DOHH2 (cell line): ENCODE data around the gene USP48.

Experiments
- H3F3A ChIP-seq: fragments of 200-600 bp; sonication (generic), shearing (Covaris generic); 2 replicates; pipeline ENCODE4 v1.6.0; 2016; ENCODE audit warnings: antibody characterized with exemption, mild to moderate bottlenecking; ENCODE audit not compliant: control insufficient read depth, insufficient read depth
- H3K27ac ChIP-seq: fragments of 200-600 bp; sonication (generic); 2 replicates; pipeline ENCODE4 v1.5.1; 2014; ENCODE audit warnings: low read depth, mild to moderate bottlenecking, low read length, moderate library complexity
- H3K27me3 ChIP-seq: fragments of 200-600 bp; sonication (generic); 2 replicates; pipeline ENCODE4 v1.6.1; 2014; ENCODE audit warnings: mild to moderate bottlenecking, low read length, mixed read lengths; ENCODE audit not compliant: control insufficient read depth
- H3K36me3 ChIP-seq: fragments of 200-600 bp; sonication (generic); 2 replicates; pipeline ENCODE4 v1.6.1; 2014; ENCODE audit warnings: mild to moderate bottlenecking, low read length, moderate library complexity, mixed read lengths; ENCODE audit not compliant: control insufficient read depth
- H3K4me1 ChIP-seq: fragments of 200-600 bp; sonication (generic); 2 replicates; pipeline ENCODE4 v1.6.1; 2014; ENCODE audit warnings: mild to moderate bottlenecking, low read length, mixed read lengths; ENCODE audit not compliant: control insufficient read depth
- H3K4me2 ChIP-seq: fragments of 200-600 bp; sonication (generic); 2 replicates; pipeline ENCODE4 v1.6.0; 2014; ENCODE audit warnings: mild to moderate bottlenecking, low read length, moderate library complexity
- H3K4me3 ChIP-seq: fragments of 200-600 bp; sonication (generic); 2 replicates; pipeline ENCODE4 v1.5.1; 2014; ENCODE audit warnings: mild to moderate bottlenecking, low read length, mixed read lengths
- H3K79me2 ChIP-seq: fragments of 200-600 bp; sonication (generic); 2 replicates; pipeline ENCODE4 v1.6.1; 2014; ENCODE audit warnings: mild to moderate bottlenecking, low read length, mixed read lengths; ENCODE audit not compliant: control insufficient read depth
- H3K9me2 ChIP-seq: fragments of 200-600 bp; sonication (generic); replicated peaks from 2 replicates; pipeline ENCODE4 v1.6.1; 2014; ENCODE audit warnings: mild to moderate bottlenecking, low read length, mixed read lengths; ENCODE audit not compliant: control insufficient read depth
- H3K9me3 ChIP-seq: fragments of 200-600 bp; sonication (generic); 2 replicates; pipeline ENCODE4 v1.6.1; 2014; ENCODE audit warnings: antibody characterized with exemption, low read length, mixed read lengths; ENCODE audit not compliant: control insufficient read depth, insufficient read depth
- H4K20me1 ChIP-seq: fragments of 200-600 bp; sonication (generic); 2 replicates; pipeline ENCODE4 v1.6.0; 2014; ENCODE audit warnings: low read depth, mild to moderate bottlenecking, antibody characterized with exemption, low read length, moderate library complexity; ENCODE audit not compliant: control insufficient read depth, insufficient read depth
- CTCF ChIP-seq: fragments of 200-600 bp; sonication (generic); IDR thresholded peaks from one replicate; pipeline ENCODE4 v1.5.1; 2014; ENCODE audit warnings: antibody characterized with exemption, mild to moderate bottlenecking, low read depth, low read length; ENCODE audit not compliant: poor library complexity, severe bottlenecking
- EZH2phosphoT487 ChIP-seq: fragments of 200-600 bp; sonication (generic); IDR thresholded peaks from 2 replicates; pipeline ENCODE4 v1.6.1; 2017; ENCODE audit warnings: borderline replicate concordance, mild to moderate bottlenecking, antibody characterized with exemption, low read length, moderate library complexity, mixed read lengths

Gene USP48

DNA sequence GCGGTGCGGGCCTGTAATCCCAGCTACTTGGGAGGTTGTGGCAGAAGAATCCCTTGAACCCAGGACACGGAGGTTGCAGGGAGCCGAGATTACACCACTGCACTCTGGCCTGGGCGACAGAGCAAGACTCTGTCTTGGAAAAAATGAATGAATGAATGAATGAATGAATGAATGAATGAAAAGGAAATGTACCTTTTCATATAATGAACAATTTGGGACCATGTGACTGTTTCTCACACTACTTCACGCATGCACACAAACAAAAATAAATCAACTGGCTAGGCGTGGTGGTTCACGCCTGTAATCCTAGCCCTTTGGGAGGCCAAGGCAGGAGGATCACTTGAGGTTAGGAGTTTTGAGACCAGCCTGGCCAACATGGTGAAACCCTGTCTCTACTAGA lies 24.3 kb downstream of the USP48 start:
- Histone ChIP-seq H3K27me3 (no peaks in the 10 kb centered on the region), H3K4me3 (no peak overlapping the region), H3K9me3 (no peaks in the 10 kb centered on the region), H3K79me2 (peaks cover 67% of the 10 kb centered on the region), H3F3A (peaks cover 12% of the 10 kb centered on the region), H3K9me2 (no peaks in the 10 kb centered on the region), H3K4me1 (peaks cover 41% of the 10 kb centered on the region), H3K36me3 (peaks cover 27% of the 10 kb centered on the region), H4K20me1 (peaks cover 13% of the 10 kb centered on the region), H3K27ac (no peak overlapping the region), H3K4me2 (no peak overlapping the region)
- TF ChIP-seq CTCF = no peak
- no peak for TF ChIP-seq EZH2phosphoT487

- Histone ChIP-seq H3K4me2 (no peak overlapping the region), H3K79me2 (peaks cover 47% of the 10 kb centered on the region), H3K27ac (no peak overlapping the region), H3K4me3 (no peak overlapping the region), H3K9me2 (no peaks in the 10 kb centered on the region), H3K27me3 (no peaks in the 10 kb centered on the region), H3K9me3 (no peaks in the 10 kb centered on the region), H3K4me1 (peaks cover 20% of the 10 kb centered on the region), H4K20me1 (peaks cover 9% of the 10 kb centered on the region), H3F3A (0 out of 2 replicates have a peak, but pooled peaks cover 2% of the 10 kb centered on the region), H3K36me3 (peaks cover 42% of the 10 kb centered on the region)
- no peak for TF ChIP-seq CTCF
- TF ChIP-seq EZH2phosphoT487 = no peak
Observed at GRCh38 chr1:21756393-21757089, 26.4 kb downstream of the USP48 start.

DNA sequence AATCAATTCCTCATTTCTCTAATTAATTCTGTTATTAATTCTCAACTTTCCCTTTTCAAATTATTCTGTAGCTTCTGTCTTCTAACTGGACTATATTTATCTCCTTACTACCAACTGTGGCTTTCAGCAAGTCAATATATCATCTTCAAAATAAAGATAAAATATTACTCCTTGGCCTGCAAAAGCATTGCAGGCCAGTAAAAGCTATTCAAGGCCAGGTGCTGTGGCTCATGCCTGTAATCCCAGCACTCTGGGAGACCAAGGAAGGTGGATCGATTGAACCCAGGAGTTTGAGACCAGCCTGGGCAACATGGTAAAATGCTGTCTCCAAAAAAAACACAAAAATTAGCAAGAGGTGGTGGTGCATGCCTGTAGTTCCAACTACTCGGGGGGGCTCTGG lies 27.9 kb downstream of the USP48 start:
- H4K20me1 ChIP-seq = peaks cover 9% of the 10 kb centered on the region
- no peak overlapping the region for H3K27ac ChIP-seq
- TF ChIP-seq CTCF (no peak), EZH2phosphoT487 (no peak)
- no peak overlapping the region for H3K4me3 ChIP-seq
- H3K9me3 ChIP-seq = no peaks in the 10 kb centered on the region
- H3K4me2 ChIP-seq = no peak overlapping the region
- H3K9me2 ChIP-seq = no peaks in the 10 kb centered on the region
- H3F3A ChIP-seq = peaks cover 2% of the 10 kb centered on the region; the same call in 1 of the 2 replicates
- H3K79me2 ChIP-seq = peaks cover 32% of the 10 kb centered on the region
- H3K36me3 ChIP-seq = peaks cover 54% of the 10 kb centered on the region
- peaks cover 10% of the 10 kb centered on the region for H3K4me1 ChIP-seq
- no peaks in the 10 kb centered on the region for H3K27me3 ChIP-seq
